ENCODE results near the gene DGAT2L6.

DGAT2L6 gene

GRCh38 chrX:70176938-70177533 is at the start of gene DGAT2L6:
TSS of gene DGAT2L6 (plus strand) at chrX:70177483. CDS start at chrX:70177583, 100 bp downstream.
- DNase-seq: no peak

- no peak for DNase-seq
These were observed 49.2 kb upstream of the DGAT2L6 start for GRCh38 chrX:70128071-70128470.

GRCh38 chrX:70129816-70130215 is 47.5 kb upstream of the DGAT2L6 start:
- no peak for DNase-seq

GRCh38 chrX:70132224-70132623 is 45.1 kb upstream of the DGAT2L6 start:
- DNase-seq: peak in 1 of 2 experiments; percentile 2

GRCh38 chrX:70132877-70133302 is 44.4 kb upstream of the DGAT2L6 start:
- no peak for DNase-seq

- DNase-seq: peak; percentile 63 to 79
These were observed 43.8 kb upstream of the DGAT2L6 start, which contains the start of gene IGBP1 for GRCh38 chrX:70133303-70134115. TSS of gene IGBP1 (plus strand) at chrX:70133447. CDS start at chrX:70133948, 501 bp downstream.

- no peak for DNase-seq
These were observed 43.2 kb upstream of the DGAT2L6 start for GRCh38 chrX:70134116-70134477.

- no peak for DNase-seq
These were observed 38.7 kb upstream of the DGAT2L6 start for GRCh38 chrX:70138622-70139021.

- DNase-seq: no peak
These were observed 37.5 kb upstream of the DGAT2L6 start for GRCh38 chrX:70139736-70140135.

- no peak for DNase-seq
These were observed 35.9 kb upstream of the DGAT2L6 start for GRCh38 chrX:70141373-70141772.

GRCh38 chrX:70166601-70167590 is 10.4 kb upstream of the DGAT2L6 start:
- no peak for DNase-seq

- DNase-seq: no peak
These were observed 8.8 kb upstream of the DGAT2L6 start for GRCh38 chrX:70168238-70169188.

- DNase-seq: no peak
These were observed 8.0 kb upstream of the DGAT2L6 start for GRCh38 chrX:70169281-70169680.

GRCh38 chrX:70171624-70172023 is 5.7 kb upstream of the DGAT2L6 start:
- no peak for DNase-seq

GRCh38 chrX:70172221-70172620 is 5.1 kb upstream of the DGAT2L6 start:
- no peak for DNase-seq

- no peak for DNase-seq
These were observed 4.3 kb upstream of the DGAT2L6 start for GRCh38 chrX:70172964-70173363.

GRCh38 chrX:70174754-70175153 is 2.5 kb upstream of the DGAT2L6 start:
- no peak for DNase-seq

- DNase-seq: no peak
These were observed 1.9 kb upstream of the DGAT2L6 start for GRCh38 chrX:70175338-70175737.

GRCh38 chrX:70183091-70183490 is 5.8 kb downstream of the DGAT2L6 start:
- no peak for DNase-seq

GRCh38 chrX:70190225-70190624 is 12.9 kb downstream of the DGAT2L6 start:
- no peak for DNase-seq

GRCh38 chrX:70196961-70197720 is 19.9 kb downstream of the DGAT2L6 start:
- peak; percentile 1 to 36 for DNase-seq

All from NCI-H446 (cell line).